KMS-11 (cell line): ENCODE data around the gene STRAP.
"Not testable (repeated sequence)": the region's sequence is repeated elsewhere in the genome, so short reads cannot be mapped to it uniquely, and the experiment has no call there.

Experiments
- H2AFZ ChIP-seq: fragments of 200-600 bp; sonication (generic); 2 replicates; pipeline ENCODE4 v1.6.1; 2016; ENCODE audit warnings: antibody characterized with exemption, mixed run types, low read depth
- H3K27ac ChIP-seq: fragments of 200-600 bp; sonication (generic); 2 replicates; pipeline ENCODE4 v1.6.1; 2016; ENCODE audit warnings: mild to moderate bottlenecking, mixed run types
- H3K27me3 ChIP-seq: fragments of 200-600 bp; sonication (generic); 2 replicates; pipeline ENCODE4 v1.6.1; 2017; ENCODE audit warnings: mild to moderate bottlenecking, low read depth, mixed run types, moderate library complexity; ENCODE audit not compliant: insufficient read depth
- H3K36me3 ChIP-seq: fragments of 200-600 bp; sonication (generic); 2 replicates; pipeline ENCODE4 v1.6.1; 2017; ENCODE audit warnings: mild to moderate bottlenecking, mixed run types; ENCODE audit not compliant: insufficient read depth
- H3K4me1 ChIP-seq: fragments of 200-600 bp; sonication (generic); 2 replicates; pipeline ENCODE4 v1.6.1; 2016; ENCODE audit warnings: mild to moderate bottlenecking, low read depth, mixed run types; ENCODE audit not compliant: poor library complexity, severe bottlenecking
- H3K4me2 ChIP-seq: fragments of 200-600 bp; sonication (generic); 2 replicates; pipeline ENCODE4 v1.7.0; 2016; ENCODE audit warnings: mild to moderate bottlenecking, mixed run types
- H3K4me3 ChIP-seq: fragments of 200-600 bp; sonication (generic); IDR thresholded peaks from 2 replicates; pipeline ENCODE4 v1.6.1; 2017; ENCODE audit warnings: low read depth, low read length, mixed read lengths; ENCODE audit not compliant: insufficient read depth
- H3K79me2 ChIP-seq: fragments of 200-600 bp; sonication (generic); 2 replicates; pipeline ENCODE4 v1.6.1; 2016; ENCODE audit warnings: low read depth, mixed run types; ENCODE audit not compliant: insufficient read depth
- H3K9ac ChIP-seq: fragments of 200-600 bp; sonication (generic); 2 replicates; pipeline ENCODE4 v1.6.1; 2016; ENCODE audit warnings: mild to moderate bottlenecking, mixed run types
- H4K20me1 ChIP-seq: fragments of 200-600 bp; sonication (generic); 2 replicates; pipeline ENCODE4 v1.6.1; 2016; ENCODE audit warnings: mild to moderate bottlenecking, mixed run types; ENCODE audit not compliant: insufficient read depth
- CTCF ChIP-seq: fragments of 200-600 bp; sonication (generic); conservative IDR thresholded peaks from 2 replicates; pipeline ENCODE4 v1.6.1; 2017; ENCODE audit warnings: low read depth, mild to moderate bottlenecking, antibody characterized with exemption, low read length, moderate library complexity, mixed read lengths

Gene STRAP

GRCh38 chr12:15939111-15939510 is 56.9 kb downstream of the STRAP start:
- peaks cover 9% of the 10 kb centered on the region for H3K4me1 ChIP-seq
- no peaks in the 10 kb centered on the region for H3K27me3 ChIP-seq
- H3K9ac ChIP-seq = no peak overlapping the region
- no peaks in the 10 kb centered on the region for H4K20me1 ChIP-seq
- H2AFZ ChIP-seq = no peak overlapping the region
- no peak overlapping the region for H3K4me3 ChIP-seq
- no peak overlapping the region for H3K4me2 ChIP-seq
- no peaks in the 10 kb centered on the region for H3K79me2 ChIP-seq
- TF ChIP-seq CTCF = no peak
- H3K36me3 ChIP-seq = no peaks in the 10 kb centered on the region
- H3K27ac ChIP-seq = no peak overlapping the region

DNA sequence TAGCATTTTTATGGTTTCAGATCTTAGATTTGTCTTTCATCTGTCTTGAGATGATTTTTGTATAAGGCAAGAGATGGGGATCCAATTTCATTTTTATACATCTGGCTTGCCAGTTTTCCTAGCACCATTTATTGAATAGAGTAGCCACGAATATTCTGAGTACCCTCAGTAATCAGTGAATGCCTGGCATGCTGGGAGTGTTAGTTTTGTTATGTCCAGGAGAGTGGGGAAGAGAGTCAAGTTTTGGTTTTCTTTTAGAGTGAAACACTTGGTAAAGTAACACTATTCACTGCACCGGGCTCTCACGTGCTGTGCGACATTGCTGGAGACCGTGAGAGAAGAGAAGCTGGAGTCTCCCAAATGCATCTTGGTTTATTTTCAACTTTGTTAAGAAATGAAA is 60.3 kb downstream of the STRAP start:
- H3K9ac ChIP-seq = no peak overlapping the region
- no peaks in the 10 kb centered on the region for H3K27me3 ChIP-seq
- no peaks in the 10 kb centered on the region for H4K20me1 ChIP-seq
- H3K36me3 ChIP-seq = no peaks in the 10 kb centered on the region
- peaks cover 9% of the 10 kb centered on the region for H3K4me1 ChIP-seq
- no peaks in the 10 kb centered on the region for H3K79me2 ChIP-seq
- H2AFZ ChIP-seq = no peak overlapping the region
- H3K4me2 ChIP-seq = no peak overlapping the region
- TF ChIP-seq CTCF = no peak
- no peak overlapping the region for H3K27ac ChIP-seq
- H3K4me3 ChIP-seq = no peak overlapping the region

GRCh38 chr12:15943519-15943918 is 61.3 kb downstream of the STRAP start:
- not testable (repeated sequence) for H3K9ac ChIP-seq, H3K4me3 ChIP-seq, H3K27ac ChIP-seq, H3K4me1 ChIP-seq, H3K36me3 ChIP-seq, H2AFZ ChIP-seq, H3K4me2 ChIP-seq, H4K20me1 ChIP-seq, H3K27me3 ChIP-seq, H3K79me2 ChIP-seq

- H3K36me3 ChIP-seq, H3K4me1 ChIP-seq: not testable (repeated sequence)
Observed at GRCh38 chr12:15948461-15948860, 66.3 kb downstream of the STRAP start.

More at GRCh38 chr12:15948461-15948860, 66.3 kb downstream of the STRAP start:
- not testable (repeated sequence) for H3K4me3 ChIP-seq, H2AFZ ChIP-seq, H3K27ac ChIP-seq, H3K9ac ChIP-seq, H3K4me2 ChIP-seq, H3K27me3 ChIP-seq, H3K79me2 ChIP-seq, H4K20me1 ChIP-seq
